Measurements from ENCODE around the gene MLX. TPM values are rescaled to one million over a fixed set of nuclear protein-coding genes. Genes with fewer than 3 reads are reported as not detected.

Gene MLX
- total and polyA plus RNA-seq, 10 of the 15 experiments (the other 5 are each of a cell fraction or from before 2014, with no cell fraction given), result 34.4 to 65.0 (median 44.4) TPM

GRCh38 chr17:42561897-42562387 lies 5.0 kb upstream of the MLX start, which contains the start of gene COASY (continued):
- TF ChIP-seq, protein P1, sequence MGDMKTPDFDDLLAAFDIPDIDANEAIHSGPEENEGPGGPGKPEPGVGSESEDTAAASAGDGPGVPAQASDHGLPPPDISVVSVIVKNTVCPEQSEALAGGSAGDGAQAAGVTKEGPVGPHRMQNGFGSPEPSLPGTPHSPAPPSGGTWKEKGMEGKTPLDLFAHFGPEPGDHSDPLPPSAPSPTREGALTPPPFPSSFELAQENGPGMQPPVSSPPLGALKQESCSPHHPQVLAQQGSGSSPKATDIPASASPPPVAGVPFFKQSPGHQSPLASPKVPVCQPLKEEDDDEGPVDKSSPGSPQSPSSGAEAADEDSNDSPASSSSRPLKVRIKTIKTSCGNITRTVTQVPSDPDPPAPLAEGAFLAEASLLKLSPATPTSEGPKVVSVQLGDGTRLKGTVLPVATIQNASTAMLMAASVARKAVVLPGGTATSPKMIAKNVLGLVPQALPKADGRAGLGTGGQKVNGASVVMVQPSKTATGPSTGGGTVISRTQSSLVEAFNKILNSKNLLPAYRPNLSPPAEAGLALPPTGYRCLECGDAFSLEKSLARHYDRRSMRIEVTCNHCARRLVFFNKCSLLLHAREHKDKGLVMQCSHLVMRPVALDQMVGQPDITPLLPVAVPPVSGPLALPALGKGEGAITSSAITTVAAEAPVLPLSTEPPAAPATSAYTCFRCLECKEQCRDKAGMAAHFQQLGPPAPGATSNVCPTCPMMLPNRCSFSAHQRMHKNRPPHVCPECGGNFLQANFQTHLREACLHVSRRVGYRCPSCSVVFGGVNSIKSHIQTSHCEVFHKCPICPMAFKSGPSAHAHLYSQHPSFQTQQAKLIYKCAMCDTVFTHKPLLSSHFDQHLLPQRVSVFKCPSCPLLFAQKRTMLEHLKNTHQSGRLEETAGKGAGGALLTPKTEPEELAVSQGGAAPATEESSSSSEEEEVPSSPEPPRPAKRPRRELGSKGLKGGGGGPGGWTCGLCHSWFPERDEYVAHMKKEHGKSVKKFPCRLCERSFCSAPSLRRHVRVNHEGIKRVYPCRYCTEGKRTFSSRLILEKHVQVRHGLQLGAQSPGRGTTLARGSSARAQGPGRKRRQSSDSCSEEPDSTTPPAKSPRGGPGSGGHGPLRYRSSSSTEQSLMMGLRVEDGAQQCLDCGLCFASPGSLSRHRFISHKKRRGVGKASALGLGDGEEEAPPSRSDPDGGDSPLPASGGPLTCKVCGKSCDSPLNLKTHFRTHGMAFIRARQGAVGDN (IDR thresholded peaks at IDR 0.05), result peak; percentile 72
- TF ChIP-seq IRF4 (IDR thresholded peaks at IDR 0.05; ENCODE audit: low read depth, low read length) (peak; percentile 73; the same call in 1 of the 2 replicates), BCLAF1 (IDR thresholded peaks at IDR 0.05) (no peak), BACH1 (IDR thresholded peaks at IDR 0.05; ENCODE audit: borderline replicate concordance) (peak; percentile 35; the same call in 1 of the 2 replicates), RELA (IDR thresholded peaks at IDR 0.05; ENCODE audit: borderline replicate concordance, partially characterized antibody) (peak; percentile 21), BCL3 (IDR thresholded peaks at IDR 0.05; ENCODE audit: borderline replicate concordance, insufficient read depth, low read depth, low read length, poor library complexity, severe bottlenecking) (peak; percentile 25), RBBP5 (conservative IDR thresholded peaks at IDR 0.05) (no peak), POLR2A (IDR thresholded peaks at IDR 0.05; ENCODE audit: low read depth, low read length) (no peak; the same call in none of the 2 replicates), ETV6 (conservative IDR thresholded peaks at IDR 0.05 in 1 of 2, IDR thresholded peaks at IDR 0.05 in 1 of 2; ENCODE audit: borderline replicate concordance in 1 of 2, low read depth in 1 of 2) (peak in 1 of 2 experiments; percentile 41; a peak in 1 of 4 replicates), MAX (IDR thresholded peaks at IDR 0.05; ENCODE audit: low read depth, low read length) (no peak), MYB (IDR thresholded peaks at IDR 0.05; ENCODE audit: borderline replicate concordance, low read depth, low read length) (0 out of 2 replicates have a peak, but pooled peaks have one; percentile 57), IKZF1 (conservative IDR thresholded peaks at IDR 0.05) (peak; percentile 91), RB1 (IDR thresholded peaks at IDR 0.05; ENCODE audit: borderline replicate concordance) (no peak)
- TF ChIP-seq, protein P2, sequence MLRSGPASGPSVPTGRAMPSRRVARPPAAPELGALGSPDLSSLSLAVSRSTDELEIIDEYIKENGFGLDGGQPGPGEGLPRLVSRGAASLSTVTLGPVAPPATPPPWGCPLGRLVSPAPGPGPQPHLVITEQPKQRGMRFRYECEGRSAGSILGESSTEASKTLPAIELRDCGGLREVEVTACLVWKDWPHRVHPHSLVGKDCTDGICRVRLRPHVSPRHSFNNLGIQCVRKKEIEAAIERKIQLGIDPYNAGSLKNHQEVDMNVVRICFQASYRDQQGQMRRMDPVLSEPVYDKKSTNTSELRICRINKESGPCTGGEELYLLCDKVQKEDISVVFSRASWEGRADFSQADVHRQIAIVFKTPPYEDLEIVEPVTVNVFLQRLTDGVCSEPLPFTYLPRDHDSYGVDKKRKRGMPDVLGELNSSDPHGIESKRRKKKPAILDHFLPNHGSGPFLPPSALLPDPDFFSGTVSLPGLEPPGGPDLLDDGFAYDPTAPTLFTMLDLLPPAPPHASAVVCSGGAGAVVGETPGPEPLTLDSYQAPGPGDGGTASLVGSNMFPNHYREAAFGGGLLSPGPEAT (IDR thresholded peaks at IDR 0.05; ENCODE audit: low read depth), result peak; percentile 92
